Naive thymus-derived CD8-positive, alpha-beta T cell (primary cell): ENCODE measurements around the gene RAD51B. TPM values are rescaled to one million over a fixed set of nuclear protein-coding genes. Genes with fewer than 3 reads are reported as not detected.

Source experiments
- ATAC-seq, 2 donors: fragments of 150-1000 bp; cut with Tn5 transposase in 1 of 2; sonication (Bioruptor Pico), chemical (Tn5 transposase) in 1 of 2; 1 replicate in 1 of 2; 2 replicates in 1 of 2; pipeline ENCODE4 v1.10.0; 2021; ENCODE audit warnings: mild to moderate bottlenecking in 2 of 2, moderate library complexity in 2 of 2
- POLR2A ChIA-PET: fragments of 350-600 bp; sonication (Branson Sonifier 250); formaldehyde crosslinking; loops from one replicate; lab custom pipeline; 2021; ENCODE audit warnings: antibody characterized with exemption; lab: Charles Lee
- DNase-seq, 10 donors: peaks; one replicate each; pipeline versions ENCODE4 v3.0.0 to v3.0.0-alpha.2; 2020 to 2022
- H3K27ac Mint-ChIP-seq, 10 donors: one replicate each; pipeline ENCODE4 v1.8.0; 2020 to 2022; ENCODE audit warnings: mild to moderate bottlenecking in 10 of 10, mixed read lengths in 10 of 10, moderate library complexity in 4 of 10, inconsistent platforms in 1 of 10
- H3K27me3 Mint-ChIP-seq, 5 donors: one replicate each; pipeline ENCODE4 v1.8.0; 2021 to 2022; ENCODE audit warnings: mixed read lengths in 5 of 5
- H3K36me3 Mint-ChIP-seq, 3 donors: one replicate each; pipeline ENCODE4 v1.8.0; 2020 to 2022; ENCODE audit warnings: mixed read lengths in 3 of 3, mild to moderate bottlenecking in 2 of 3, inconsistent platforms in 1 of 3
- H3K4me1 Mint-ChIP-seq, 4 donors: one replicate each; pipeline ENCODE4 v1.8.0; 2021 to 2022; ENCODE audit warnings: mixed read lengths in 4 of 4
- H3K4me3 Mint-ChIP-seq, 10 donors: one replicate each; pipeline ENCODE4 v1.8.0; 2020 to 2022; ENCODE audit warnings: mild to moderate bottlenecking in 10 of 10, mixed read lengths in 10 of 10, moderate library complexity in 6 of 10, inconsistent platforms in 1 of 10
- H3K9me3 Mint-ChIP-seq, 9 donors: one replicate each; pipeline ENCODE4 v1.8.0; 2020 to 2022; ENCODE audit warnings: mixed read lengths in 9 of 9, mild to moderate bottlenecking in 3 of 9, inconsistent platforms in 1 of 9, moderate library complexity in 1 of 9
- polyA plus RNA-seq, 3 donors: library from polyadenylated mRNA; unstranded; fragments of 300-500 nt; fragmentation: Illumina TruSeq; gene quantifications; one replicate each; pipeline ENCODE4 v1.2.3, GENCODE V29; 2021
- total RNA-seq, 8 experiments: library from RNA in 2 of 8; stranded (reverse) in 2 of 8; gene quantifications; one replicate each; pipeline ENCODE4 v1.2.3 and lab custom pipeline; 2021 to 2026

RAD51B gene
- total and polyA plus RNA-seq, 5 experiments from 2014 or later, result 15.1 to 30.0 (median 26.4) TPM

GRCh38 chr14:68651075-68651474 lies 831.5 kb downstream of the RAD51B start:
- no peak overlapping the region for H3K4me3 Mint-ChIP-seq
- no peaks in the 10 kb centered on the region for H3K36me3 Mint-ChIP-seq
- POLR2A ChIA-PET, result no interaction called here
- ATAC-seq, result no peak
- peaks cover 28 to 33% (median 31%) of the 10 kb centered on the region in 4 donors for H3K4me1 Mint-ChIP-seq
- no peak for DNase-seq
- H3K27ac Mint-ChIP-seq, result peak overlapping the region in 1 of 10 donors; percentile 43
- H3K9me3 Mint-ChIP-seq, result no peaks in the 10 kb centered on the region
- no peaks in the 10 kb centered on the region for H3K27me3 Mint-ChIP-seq

GRCh38 chr14:68651652-68652432 lies 832.3 kb downstream of the RAD51B start:
- peak overlapping the region in 2 of 10 donors; percentile 5 to 43 for H3K27ac Mint-ChIP-seq
- H3K4me1 Mint-ChIP-seq, result peaks cover 28 to 33% (median 31%) of the 10 kb centered on the region in 4 donors
- no peaks in the 10 kb centered on the region for H3K27me3 Mint-ChIP-seq
- ATAC-seq (no peak), DNase-seq (no peak)
- H3K36me3 Mint-ChIP-seq, result no peaks in the 10 kb centered on the region
- no peaks in the 10 kb centered on the region for H3K9me3 Mint-ChIP-seq
- POLR2A ChIA-PET, result no interaction called here
- no peak overlapping the region for H3K4me3 Mint-ChIP-seq

DNA sequence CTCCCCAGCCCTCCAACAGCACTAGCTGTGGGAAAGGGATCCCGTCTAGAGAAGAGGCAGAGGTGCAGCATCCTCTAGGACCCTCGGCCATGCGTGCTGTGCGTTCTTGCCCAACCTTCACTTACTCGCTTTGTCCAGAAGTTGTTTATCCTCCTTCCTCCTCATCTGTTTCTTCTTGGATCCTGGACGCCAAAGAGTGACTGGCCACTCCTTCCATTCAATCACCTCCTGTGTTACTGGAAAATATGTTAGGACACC lies 832.8 kb downstream of the RAD51B start:
- POLR2A ChIA-PET, result no interaction called here
- Mint-ChIP-seq H3K4me1 (peaks cover 28 to 33% (median 31%) of the 10 kb centered on the region in 4 donors), H3K27me3 (no peaks in the 10 kb centered on the region), H3K27ac (peak overlapping the region in 2 of 10 donors; percentile 5 to 71), H3K36me3 (no peaks in the 10 kb centered on the region), H3K4me3 (no peak overlapping the region), H3K9me3 (no peaks in the 10 kb centered on the region)
- ATAC-seq, result no peak
- no peak for DNase-seq

DNA sequence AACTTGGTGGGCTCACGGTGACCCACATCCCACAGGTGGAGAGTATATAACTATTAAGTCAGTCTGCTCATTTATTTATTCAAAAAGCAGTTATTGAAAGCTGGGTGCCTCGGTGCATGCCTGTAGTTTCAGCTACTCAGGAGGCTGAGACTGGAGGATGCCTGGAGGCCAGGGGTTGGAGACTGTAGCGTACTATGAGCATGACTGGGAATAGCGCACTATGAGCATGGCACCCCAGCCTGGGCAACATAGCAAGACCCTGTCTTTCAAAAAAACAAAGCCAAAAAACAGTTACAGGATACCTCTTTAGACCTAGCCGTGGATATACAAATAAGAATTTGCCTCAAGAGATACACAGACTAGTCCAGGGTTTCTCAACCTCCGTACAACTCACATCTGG lies 833.5 kb downstream of the RAD51B start:
- Mint-ChIP-seq H3K36me3 (no peaks in the 10 kb centered on the region), H3K4me1 (peaks cover 28 to 35% (median 32%) of the 10 kb centered on the region in 4 donors), H3K4me3 (no peak overlapping the region), H3K27ac (peak overlapping the region in 5 of 10 donors; percentile 11 to 75 (median 25)), H3K27me3 (no peaks in the 10 kb centered on the region), H3K9me3 (no peaks in the 10 kb centered on the region)
- POLR2A ChIA-PET, result no interaction called here
- ATAC-seq, result no peak
- no peak for DNase-seq

DNA sequence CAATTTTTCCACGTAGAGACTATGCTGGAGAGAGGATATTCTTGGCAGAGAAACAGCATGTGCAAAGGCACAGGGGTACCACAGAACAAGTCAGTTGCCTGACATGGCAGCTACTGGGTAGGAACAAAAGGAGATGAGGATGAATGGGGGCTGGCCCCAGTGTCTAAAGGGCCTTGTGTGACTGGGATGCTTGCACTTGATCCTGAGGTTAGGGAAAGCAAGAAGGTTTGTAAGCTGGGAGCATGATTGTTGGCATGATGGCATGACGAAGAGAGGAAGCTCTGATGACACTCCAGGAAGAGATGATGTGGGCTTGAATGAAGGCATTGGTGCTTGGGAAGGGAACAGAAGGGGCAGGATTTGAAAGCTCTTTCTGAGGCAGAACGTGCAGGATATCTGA lies 834.2 kb downstream of the RAD51B start:
- no peaks in the 10 kb centered on the region for H3K36me3 Mint-ChIP-seq
- POLR2A ChIA-PET, result interaction anchor here (0.9 to 1.5 kb wide), 3 partner anchors 13 to 128 kb away, joined by 3 to 4 read pairs (median 3); no protein-coding TSS in a partner anchor
- peaks cover 28 to 38% (median 32%) of the 10 kb centered on the region in 4 donors for H3K4me1 Mint-ChIP-seq
- no peaks in the 10 kb centered on the region for H3K9me3 Mint-ChIP-seq
- H3K4me3 Mint-ChIP-seq, result peak overlapping the region in 1 of 10 donors; percentile 25
- ATAC-seq (no peak), DNase-seq (no peak)
- H3K27me3 Mint-ChIP-seq, result no peaks in the 10 kb centered on the region
- peak overlapping the region in 5 of 10 donors; percentile 8 to 75 (median 19) for H3K27ac Mint-ChIP-seq

GRCh38 chr14:68654471-68654941 lies 834.9 kb downstream of the RAD51B start:
- no peak for DNase-seq
- Mint-ChIP-seq H3K4me1 (peaks cover 26 to 38% (median 32%) of the 10 kb centered on the region in 4 donors), H3K27ac (peak overlapping the region in 7 of 10 donors; percentile 10 to 74 (median 46)), H3K9me3 (no peaks in the 10 kb centered on the region), H3K4me3 (peak overlapping the region in 3 of 10 donors; percentile 9 to 26 (median 23)), H3K36me3 (no peaks in the 10 kb centered on the region), H3K27me3 (no peaks in the 10 kb centered on the region)
- POLR2A ChIA-PET, result interaction anchor here (0.9 to 1.5 kb wide), 3 partner anchors 14 to 128 kb away, joined by 3 to 4 read pairs (median 3); no protein-coding TSS in a partner anchor
- no peak for ATAC-seq

GRCh38 chr14:68655021-68655831 lies 835.6 kb downstream of the RAD51B start:
- H3K4me1 Mint-ChIP-seq, result peaks cover 23 to 38% (median 30%) of the 10 kb centered on the region in 4 donors

GRCh38 chr14:68655911-68656316 lies 836.3 kb downstream of the RAD51B start:
- Mint-ChIP-seq H3K4me1 (peaks cover 20 to 31% (median 24%) of the 10 kb centered on the region in 4 donors), H3K27me3 (no peaks in the 10 kb centered on the region), H3K9me3 (no peaks in the 10 kb centered on the region), H3K4me3 (no peak overlapping the region), H3K27ac (peak overlapping the region in 3 of 10 donors; percentile 69 to 74 (median 72)), H3K36me3 (no peaks in the 10 kb centered on the region)
- POLR2A ChIA-PET, result interaction anchor here (0.5 to 1.6 kb wide), 3 partner anchors 29 to 136 kb away, joined by 3 read pairs; no protein-coding TSS in a partner anchor
- DNase-seq, result no peak
- ATAC-seq, result no peak

More at GRCh38 chr14:68655021-68655831, 835.6 kb downstream of the RAD51B start:
- ATAC-seq, result no peak
- H3K4me3 Mint-ChIP-seq, result peak overlapping the region in 4 of 10 donors; percentile 8 to 26 (median 24)
- no peaks in the 10 kb centered on the region for H3K9me3 Mint-ChIP-seq
- DNase-seq, result no peak
- H3K36me3 Mint-ChIP-seq, result no peaks in the 10 kb centered on the region
- H3K27me3 Mint-ChIP-seq, result no peaks in the 10 kb centered on the region
- peak overlapping the region in 7 of 10 donors; percentile 6 to 74 (median 61) for H3K27ac Mint-ChIP-seq
- POLR2A ChIA-PET, result interaction anchor here (0.9 to 1.5 kb wide), 2 partner anchors 79 to 127 kb away, joined by 3 read pairs; no protein-coding TSS in a partner anchor

- no peak overlapping the region for H3K27ac Mint-ChIP-seq
- no peaks in the 10 kb centered on the region for H3K9me3 Mint-ChIP-seq
- ATAC-seq (no peak), DNase-seq (no peak)
- no peaks in the 10 kb centered on the region for H3K36me3 Mint-ChIP-seq
- H3K4me3 Mint-ChIP-seq, result no peak overlapping the region
- no peaks in the 10 kb centered on the region for H3K27me3 Mint-ChIP-seq
- H3K4me1 Mint-ChIP-seq, result peaks cover 20 to 31% (median 24%) of the 10 kb centered on the region in 4 donors
- POLR2A ChIA-PET, result interaction anchor here (0.5 to 1.6 kb wide), 3 partner anchors 28 to 136 kb away, joined by 3 read pairs; no protein-coding TSS in a partner anchor
Measured at GRCh38 chr14:68656452-68656851, 836.9 kb downstream of the RAD51B start.

DNA sequence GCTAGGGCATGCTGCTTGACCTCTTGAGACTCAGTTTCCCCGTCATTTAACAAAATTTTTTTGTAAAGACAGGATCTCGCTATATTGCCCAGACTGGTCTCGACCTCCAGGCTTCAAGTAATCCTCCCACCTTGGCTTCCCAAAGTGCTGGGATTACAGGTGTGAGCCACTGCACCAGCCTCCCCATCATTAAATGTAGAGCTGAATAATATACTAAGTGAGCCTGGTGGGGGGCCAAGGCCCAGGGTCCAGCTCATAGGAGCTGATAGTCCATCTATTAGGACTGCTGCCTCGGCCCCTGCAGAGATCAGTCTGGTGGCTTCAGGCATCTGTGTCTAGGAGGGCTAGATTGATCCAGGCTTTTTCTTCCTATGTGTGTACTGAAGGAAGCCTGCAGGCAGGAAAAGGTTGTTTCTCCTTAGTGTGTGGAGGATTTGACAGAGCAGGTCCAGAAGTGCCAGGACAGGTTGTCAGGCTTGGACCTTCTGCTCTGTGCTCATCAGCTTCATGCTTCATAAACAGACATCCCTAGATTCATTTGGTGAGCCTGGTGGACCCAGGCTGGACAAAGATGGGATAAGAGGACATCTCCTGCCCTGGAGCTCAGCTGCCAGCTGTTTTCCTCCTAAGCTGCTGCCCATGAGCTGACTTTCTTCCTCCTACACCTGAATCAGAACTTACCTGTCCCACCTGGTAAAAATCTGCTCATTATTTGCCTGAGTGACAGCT lies 837.9 kb downstream of the RAD51B start:
- H3K27me3 Mint-ChIP-seq, result no peaks in the 10 kb centered on the region
- no peak for DNase-seq
- no peak overlapping the region for H3K4me3 Mint-ChIP-seq
- H3K4me1 Mint-ChIP-seq, result peaks cover 24 to 33% (median 28%) of the 10 kb centered on the region in 4 donors
- ATAC-seq, result no peak
- no peaks in the 10 kb centered on the region for H3K9me3 Mint-ChIP-seq
- POLR2A ChIA-PET, result interaction anchor here (1.6 kb wide), 1 partner anchor 27 kb away, joined by 3 read pairs; no protein-coding TSS in a partner anchor
- peak overlapping the region in 1 of 10 donors; percentile 62 for H3K27ac Mint-ChIP-seq
- no peaks in the 10 kb centered on the region for H3K36me3 Mint-ChIP-seq

DNA sequence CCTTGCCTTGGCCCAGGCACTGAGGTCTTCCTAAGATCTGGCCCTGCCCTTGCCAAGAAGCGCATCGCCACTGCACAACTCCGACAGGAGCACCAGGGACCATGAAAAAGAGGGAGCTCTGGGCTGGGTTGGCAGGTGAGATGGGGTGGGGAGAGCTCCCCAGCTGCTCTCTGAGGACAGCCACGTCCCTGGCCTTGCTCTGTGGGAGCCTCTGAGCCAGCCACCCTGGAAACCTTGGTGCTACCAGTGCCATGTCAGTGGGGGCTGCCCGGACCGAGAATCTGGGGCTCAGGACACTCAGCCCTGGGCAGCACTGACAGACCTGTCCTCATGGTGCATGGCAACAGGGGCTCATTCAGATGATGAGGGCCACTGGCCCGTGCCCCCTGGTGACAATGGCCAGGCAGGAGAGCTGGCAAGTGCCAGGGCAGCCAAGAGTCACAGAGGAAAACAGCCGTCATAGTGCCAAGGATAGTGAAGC lies 838.5 kb downstream of the RAD51B start:
- H3K36me3 Mint-ChIP-seq, result no peaks in the 10 kb centered on the region

More for the DNA sequence above, 838.5 kb downstream of the RAD51B start:
- no peak for ATAC-seq
- peak overlapping the region in 3 of 10 donors; percentile 24 to 62 (median 28) for H3K27ac Mint-ChIP-seq
- no peaks in the 10 kb centered on the region for H3K27me3 Mint-ChIP-seq
- H3K9me3 Mint-ChIP-seq, result no peaks in the 10 kb centered on the region
- DNase-seq, result no peak
- peaks cover 18 to 34% (median 30%) of the 10 kb centered on the region in 4 donors for H3K4me1 Mint-ChIP-seq
- no peak overlapping the region for H3K4me3 Mint-ChIP-seq
- POLR2A ChIA-PET, result no interaction called here
